Nephron progenitor cell (in vitro differentiated cells): Measurements from ENCODE around the gene PCDHA9.

ENCODE experiments used
- DNase-seq: peaks from one replicate; pipeline ENCODE4 v3.0.0; 2021
- H3K27ac Mint-ChIP-seq: 2 replicates; pipeline ENCODE4 v1.8.0; 2021; ENCODE audit warnings: mild to moderate bottlenecking, moderate library complexity, mixed read lengths
- H3K27me3 Mint-ChIP-seq: 2 replicates; pipeline ENCODE4 v1.8.0; 2021; ENCODE audit warnings: mild to moderate bottlenecking, low read depth, mixed read lengths; ENCODE audit not compliant: poor library complexity
- H3K36me3 Mint-ChIP-seq: 2 replicates; pipeline ENCODE4 v1.8.0; 2021; ENCODE audit warnings: low read depth, mixed read lengths
- H3K4me1 Mint-ChIP-seq: 2 replicates; pipeline ENCODE4 v1.8.0; 2021; ENCODE audit warnings: mixed read lengths
- H3K4me3 Mint-ChIP-seq: 2 replicates; pipeline ENCODE4 v1.8.0; 2021; ENCODE audit warnings: mild to moderate bottlenecking, moderate library complexity, mixed read lengths
- H3K9me3 Mint-ChIP-seq: 2 replicates; pipeline ENCODE4 v1.8.0; 2021; ENCODE audit warnings: mild to moderate bottlenecking, moderate library complexity, mixed read lengths
- CTCF ChIP-seq: fragments of 200-600 bp; sonication (generic); IDR thresholded peaks from 2 replicates; pipeline ENCODE4 v1.5.0; 2021; ENCODE audit warnings: antibody characterized with exemption

The PCDHA9 gene

GRCh38 chr5:140857177-140857986 is 9.2 kb downstream of the PCDHA9 start:
- peaks cover 85% of the 10 kb centered on the region for H3K9me3 Mint-ChIP-seq
- H3K4me1 Mint-ChIP-seq = no peaks in the 10 kb centered on the region
- no peak for DNase-seq
- no peak overlapping the region for H3K27ac Mint-ChIP-seq
- peaks cover 82% of the 10 kb centered on the region for H3K36me3 Mint-ChIP-seq
- TF ChIP-seq CTCF = no peak
- no peak overlapping the region for H3K4me3 Mint-ChIP-seq
- H3K27me3 Mint-ChIP-seq = peaks cover 3% of the 10 kb centered on the region

- no peak for DNase-seq
- Mint-ChIP-seq H3K4me1 (no peaks in the 10 kb centered on the region), H3K36me3 (peaks cover 82% of the 10 kb centered on the region), H3K9me3 (peaks cover 86% of the 10 kb centered on the region), H3K27me3 (peaks cover 3% of the 10 kb centered on the region), H3K4me3 (no peak overlapping the region), H3K27ac (no peak overlapping the region)
- no peak for TF ChIP-seq CTCF
Observed at GRCh38 chr5:140857987-140858240, 9.7 kb downstream of the PCDHA9 start.

GRCh38 chr5:140862441-140863295 is 14.5 kb downstream of the PCDHA9 start:
- Mint-ChIP-seq H3K36me3 (peaks cover 84% of the 10 kb centered on the region), H3K9me3 (peaks cover 65% of the 10 kb centered on the region), H3K27ac (no peak overlapping the region), H3K27me3 (no peaks in the 10 kb centered on the region), H3K4me3 (no peak overlapping the region), H3K4me1 (no peaks in the 10 kb centered on the region)
- no peak for DNase-seq
- no peak for TF ChIP-seq CTCF

GRCh38 chr5:140868721-140869554 is 20.8 kb downstream of the PCDHA9 start, which contains the start of gene PCDHA11:
PCDHA11 (plus strand) TSS chr5:140868957; CDS start chr5:140869104, 147 bp downstream.
- Mint-ChIP-seq H3K4me1 (peaks cover 3% of the 10 kb centered on the region), H3K36me3 (peaks cover 74% of the 10 kb centered on the region), H3K27ac (no peak within 1 kb of the TSS), H3K9me3 (peaks cover 52% of the 10 kb centered on the region), H3K4me3 (peak within 1 kb of the TSS; percentile 86), H3K27me3 (no peaks in the 10 kb centered on the region)
- peak; percentile 34 for DNase-seq
- peak; percentile 60 for TF ChIP-seq CTCF

GRCh38 chr5:140869555-140869886 is 21.3 kb downstream of the PCDHA9 start:
- peak; percentile 24 for TF ChIP-seq CTCF
- H3K27me3 Mint-ChIP-seq = no peaks in the 10 kb centered on the region
- H3K9me3 Mint-ChIP-seq = peaks cover 54% of the 10 kb centered on the region
- no peak for DNase-seq
- no peak overlapping the region for H3K27ac Mint-ChIP-seq
- H3K36me3 Mint-ChIP-seq = peaks cover 74% of the 10 kb centered on the region
- H3K4me1 Mint-ChIP-seq = peaks cover 9% of the 10 kb centered on the region
- peak overlapping the region; percentile 86 for H3K4me3 Mint-ChIP-seq
